Gastroesophageal sphincter (tissue), 3 donors: Measurements from ENCODE around the gene RNF10.
A peak's percentile ranks its signal among the peaks of the same experiment; 100 is the strongest.

Source experiments
- CTCF ChIP-seq, 4 experiments: fragments of 200-600 bp in 2 of 4; fragments of 450-650 bp in 2 of 4; sonication (generic) in 1 of 4; IDR thresholded peaks; one replicate each; pipeline ENCODE4 v1.5.1; 2017 to 2019; ENCODE audit warnings: antibody characterized with exemption in 4 of 4, mild to moderate bottlenecking in 2 of 4, moderate library complexity in 2 of 4
- EP300 ChIP-seq: sonication (generic); formaldehyde crosslinking; IDR thresholded peaks from one replicate; pipeline ENCODE4 v1.6.1; 2017; ENCODE audit warnings: antibody characterized with exemption, mild to moderate bottlenecking
- POLR2A ChIP-seq, 2 donors: fragments of 450-650 bp; IDR thresholded peaks; one replicate each; pipeline ENCODE4 v1.6.1; 2017; ENCODE audit warnings: antibody characterized with exemption in 2 of 2, mild to moderate bottlenecking in 2 of 2, moderate library complexity in 1 of 2
- POLR2AphosphoS5 ChIP-seq: sonication (generic); formaldehyde crosslinking; IDR thresholded peaks from one replicate; pipeline ENCODE4 v1.6.1; 2017; ENCODE audit warnings: antibody characterized with exemption

- peak in 3 of 4 experiments; percentile 35 to 64 (median 50) for TF ChIP-seq CTCF (IDR thresholded peaks at IDR 0.05)
- no peak for TF ChIP-seq POLR2AphosphoS5
- no peak for TF ChIP-seq POLR2A (IDR thresholded peaks at IDR 0.05)
- no peak for TF ChIP-seq EP300
These were observed 50.4 kb downstream of the RNF10 start for GRCh38 chr12:120584343-120585149.
